Activated CD8-positive, alpha-beta T cell treated with anti-CD3 and anti-CD28 coated beads, Interleukin-2, amount 10 ng/mL, durations not matched to agents 7 days and 5 days (primary cell): ENCODE results near the gene CDKN2AIP. TPM values are rescaled to one million over a fixed set of nuclear protein-coding genes. Genes with fewer than 3 reads are reported as not detected.

Experiments
- ATAC-seq: fragments of 150-1000 bp; cut with Tn5 transposase; one replicate; pipeline ENCODE4 v1.10.0; 2021; ENCODE audit warnings: moderate library complexity
- CTCF ChIA-PET: fragments of 350-600 bp; sonication (Branson Sonifier 250); formaldehyde crosslinking; loops from one replicate; lab custom pipeline; 2021; ENCODE audit warnings: antibody characterized with exemption; lab: Charles Lee
- POLR2A ChIA-PET: fragments of 350-600 bp; sonication (Branson Sonifier 250); formaldehyde crosslinking; loops from one replicate; lab custom pipeline; 2021; ENCODE audit warnings: antibody characterized with exemption; lab: Charles Lee
- DNase-seq: peaks from one replicate; pipeline ENCODE4 v3.0.0-alpha.2; 2020
- H3K27ac Mint-ChIP-seq: one replicate; pipeline ENCODE4 v1.8.0; 2021; ENCODE audit warnings: mild to moderate bottlenecking, mixed read lengths
- H3K27me3 Mint-ChIP-seq: one replicate; pipeline ENCODE4 v1.8.0; 2021; ENCODE audit warnings: low read depth, mixed read lengths
- H3K36me3 Mint-ChIP-seq: one replicate; pipeline ENCODE4 v1.8.0; 2021; ENCODE audit warnings: low read depth, mixed read lengths
- H3K4me1 Mint-ChIP-seq: one replicate; pipeline ENCODE4 v1.8.0; 2021; ENCODE audit warnings: low read depth, mixed read lengths
- H3K4me3 Mint-ChIP-seq: one replicate; pipeline ENCODE4 v1.8.0; 2021; ENCODE audit warnings: mild to moderate bottlenecking, mixed read lengths
- H3K9me3 Mint-ChIP-seq: one replicate; pipeline ENCODE4 v1.8.0; 2022; ENCODE audit warnings: mixed read lengths; ENCODE audit not compliant: insufficient read depth
- total RNA-seq, 2 experiments: library from RNA; stranded (reverse); gene quantifications; one replicate each; pipeline ENCODE4 v1.2.3, GENCODE V29; 2021

The CDKN2AIP gene
- total RNA-seq, 2 experiments from 2014 or later = 27.6 to 30.2 TPM

GRCh38 chr4:183434666-183435190 is 9.7 kb upstream of the CDKN2AIP start:
- Mint-ChIP-seq H3K4me1 (peaks cover 20% of the 10 kb centered on the region), H3K4me3 (no peak overlapping the region), H3K9me3 (no peaks in the 10 kb centered on the region), H3K27ac (no peak overlapping the region), H3K27me3 (peaks cover 3% of the 10 kb centered on the region), H3K36me3 (no peaks in the 10 kb centered on the region)
- no peak for ATAC-seq
- POLR2A ChIA-PET = interaction anchor here (1.3 kb wide), 1 partner anchor 9 kb away, joined by 4 read pairs; no protein-coding TSS in a partner anchor
- no peak for DNase-seq
- CTCF ChIA-PET = interaction anchor here (0.7 kb wide), 1 partner anchor 9 kb away, joined by 3 read pairs; no protein-coding TSS in a partner anchor

- no peak for DNase-seq
- H3K36me3 Mint-ChIP-seq = no peaks in the 10 kb centered on the region
- ATAC-seq = no peak
- POLR2A ChIA-PET = no interaction called here
- H3K27me3 Mint-ChIP-seq = peaks cover 3% of the 10 kb centered on the region
- no peak overlapping the region for H3K4me3 Mint-ChIP-seq
- peaks cover 12% of the 10 kb centered on the region for H3K4me1 Mint-ChIP-seq
- CTCF ChIA-PET = interaction anchor here (0.7 kb wide), 1 partner anchor 8 kb away, joined by 3 read pairs; no protein-coding TSS in a partner anchor
- no peaks in the 10 kb centered on the region for H3K9me3 Mint-ChIP-seq
- no peak overlapping the region for H3K27ac Mint-ChIP-seq
Observed at GRCh38 chr4:183435803-183436202, 8.6 kb upstream of the CDKN2AIP start.

- Mint-ChIP-seq H3K4me1 (peaks cover 6% of the 10 kb centered on the region), H3K9me3 (no peaks in the 10 kb centered on the region), H3K27ac (no peak overlapping the region), H3K4me3 (no peak overlapping the region), H3K27me3 (peaks cover 3% of the 10 kb centered on the region), H3K36me3 (no peaks in the 10 kb centered on the region)
- POLR2A ChIA-PET = no interaction called here
- CTCF ChIA-PET = no interaction called here
- DNase-seq (no peak), ATAC-seq (no peak)
Observed at GRCh38 chr4:183436417-183436816, 8.0 kb upstream of the CDKN2AIP start.

- DNase-seq (no peak), ATAC-seq (no peak)
- Mint-ChIP-seq H3K27ac (no peak overlapping the region), H3K27me3 (peaks cover 3% of the 10 kb centered on the region), H3K4me1 (peaks cover 4% of the 10 kb centered on the region), H3K36me3 (no peaks in the 10 kb centered on the region), H3K4me3 (no peak overlapping the region), H3K9me3 (no peaks in the 10 kb centered on the region)
- CTCF ChIA-PET = interaction anchor here (1.1 to 1.2 kb wide), 2 partner anchors 12 to 30 kb away, joined by 3 read pairs; no protein-coding TSS in a partner anchor
- POLR2A ChIA-PET = no interaction called here
Observed at GRCh38 chr4:183437452-183437851, 7.0 kb upstream of the CDKN2AIP start.

GRCh38 chr4:183438458-183439113 is 5.8 kb upstream of the CDKN2AIP start:
- POLR2A ChIA-PET = no interaction called here
- Mint-ChIP-seq H3K4me1 (peaks cover 11% of the 10 kb centered on the region), H3K27ac (no peak overlapping the region), H3K27me3 (peaks cover 3% of the 10 kb centered on the region), H3K36me3 (no peaks in the 10 kb centered on the region), H3K4me3 (no peak overlapping the region), H3K9me3 (no peaks in the 10 kb centered on the region)
- CTCF ChIA-PET = interaction anchor here (1.0 to 1.2 kb wide), 3 partner anchors 11 to 31 kb away, joined by 3 read pairs; no protein-coding TSS in a partner anchor
- ATAC-seq (no peak), DNase-seq (no peak)

GRCh38 chr4:183441276-183441675 is 3.2 kb upstream of the CDKN2AIP start:
- Mint-ChIP-seq H3K27me3 (peaks cover 3% of the 10 kb centered on the region), H3K9me3 (no peaks in the 10 kb centered on the region), H3K27ac (no peak overlapping the region), H3K36me3 (peaks cover 13% of the 10 kb centered on the region), H3K4me3 (no peak overlapping the region), H3K4me1 (peaks cover 19% of the 10 kb centered on the region)
- DNase-seq (no peak), ATAC-seq (no peak)
- CTCF ChIA-PET = no interaction called here
- POLR2A ChIA-PET = interaction anchor here (1.0 kb wide), 1 partner anchor 14 kb away, joined by 3 read pairs; no protein-coding TSS in a partner anchor

GRCh38 chr4:183443655-183444213 is 702 bp upstream of the CDKN2AIP start:
- H3K36me3 Mint-ChIP-seq = peaks cover 32% of the 10 kb centered on the region
- no peaks in the 10 kb centered on the region for H3K27me3 Mint-ChIP-seq
- H3K4me3 Mint-ChIP-seq = peak overlapping the region; percentile 94
- ATAC-seq (no peak), DNase-seq (peak; percentile 56)
- ChIA-PET CTCF (interaction anchor here (0.8 to 2.5 kb wide), 6 partner anchors 8 to 36 kb away, joined by 3 to 11 read pairs (median 4); no protein-coding TSS in a partner anchor), POLR2A (interaction anchor here (0.8 to 2.5 kb wide), 11 partner anchors 9 to 1290 kb away, joined by 3 to 43 read pairs (median 4); partner anchors contain the start of genes CENPU and ING2)
- H3K27ac Mint-ChIP-seq = peak overlapping the region; percentile 92
- no peaks in the 10 kb centered on the region for H3K9me3 Mint-ChIP-seq
- H3K4me1 Mint-ChIP-seq = peaks cover 40% of the 10 kb centered on the region

GRCh38 chr4:183445097-183445428 is 627 bp downstream of the CDKN2AIP start:
- peaks cover 43% of the 10 kb centered on the region for H3K36me3 Mint-ChIP-seq
- CTCF ChIA-PET = interaction anchor here (0.8 to 2.5 kb wide), 4 partner anchors 10 to 215 kb away, joined by 3 to 11 read pairs (median 4); no protein-coding TSS in a partner anchor
- peak; percentile 26 for ATAC-seq
- DNase-seq = no peak
- H3K4me1 Mint-ChIP-seq = peaks cover 45% of the 10 kb centered on the region
- POLR2A ChIA-PET = interaction anchor here (0.8 to 2.5 kb wide), 9 partner anchors 10 to 527 kb away, joined by 3 to 43 read pairs (median 5); partner anchors contain the start of gene ING2
- no peaks in the 10 kb centered on the region for H3K9me3 Mint-ChIP-seq
- H3K4me3 Mint-ChIP-seq = peak overlapping the region; percentile 94
- H3K27ac Mint-ChIP-seq = peak overlapping the region; percentile 96
- no peaks in the 10 kb centered on the region for H3K27me3 Mint-ChIP-seq

GRCh38 chr4:183447646-183448045 is 3.2 kb downstream of the CDKN2AIP start:
- CTCF ChIA-PET = interaction anchor here (1.1 to 1.3 kb wide), 3 partner anchors 17 to 272 kb away, joined by 3 read pairs; no protein-coding TSS in a partner anchor
- Mint-ChIP-seq H3K4me3 (peak overlapping the region; percentile 94), H3K9me3 (no peaks in the 10 kb centered on the region), H3K4me1 (peaks cover 48% of the 10 kb centered on the region), H3K36me3 (peaks cover 59% of the 10 kb centered on the region), H3K27ac (no peak overlapping the region), H3K27me3 (no peaks in the 10 kb centered on the region)
- DNase-seq = no peak
- no peak for ATAC-seq
- POLR2A ChIA-PET = no interaction called here

- peaks cover 42% of the 10 kb centered on the region for H3K4me1 Mint-ChIP-seq
- peaks cover 59% of the 10 kb centered on the region for H3K36me3 Mint-ChIP-seq
- DNase-seq (no peak), ATAC-seq (no peak)
- no peaks in the 10 kb centered on the region for H3K9me3 Mint-ChIP-seq
- peak overlapping the region; percentile 49 for H3K4me3 Mint-ChIP-seq
- H3K27ac Mint-ChIP-seq = no peak overlapping the region
- CTCF ChIA-PET = interaction anchor here (1.2 to 1.3 kb wide), 2 partner anchors 18 to 41 kb away, joined by 3 read pairs; no protein-coding TSS in a partner anchor
- POLR2A ChIA-PET = no interaction called here
- no peaks in the 10 kb centered on the region for H3K27me3 Mint-ChIP-seq
Observed at GRCh38 chr4:183448436-183448835, 4.0 kb downstream of the CDKN2AIP start.

GRCh38 chr4:183449193-183449882 is 4.9 kb downstream of the CDKN2AIP start:
- Mint-ChIP-seq H3K36me3 (peaks cover 59% of the 10 kb centered on the region), H3K4me3 (no peak overlapping the region), H3K4me1 (peaks cover 38% of the 10 kb centered on the region), H3K27me3 (no peaks in the 10 kb centered on the region), H3K9me3 (no peaks in the 10 kb centered on the region), H3K27ac (no peak overlapping the region)
- ChIA-PET POLR2A (no interaction called here), CTCF (interaction anchor here (1.1 kb wide), 1 partner anchor 12 kb away, joined by 3 read pairs; no protein-coding TSS in a partner anchor)
- no peak for DNase-seq
- ATAC-seq = no peak
